Measurements from ENCODE around the gene TMEM154.

DNA sequence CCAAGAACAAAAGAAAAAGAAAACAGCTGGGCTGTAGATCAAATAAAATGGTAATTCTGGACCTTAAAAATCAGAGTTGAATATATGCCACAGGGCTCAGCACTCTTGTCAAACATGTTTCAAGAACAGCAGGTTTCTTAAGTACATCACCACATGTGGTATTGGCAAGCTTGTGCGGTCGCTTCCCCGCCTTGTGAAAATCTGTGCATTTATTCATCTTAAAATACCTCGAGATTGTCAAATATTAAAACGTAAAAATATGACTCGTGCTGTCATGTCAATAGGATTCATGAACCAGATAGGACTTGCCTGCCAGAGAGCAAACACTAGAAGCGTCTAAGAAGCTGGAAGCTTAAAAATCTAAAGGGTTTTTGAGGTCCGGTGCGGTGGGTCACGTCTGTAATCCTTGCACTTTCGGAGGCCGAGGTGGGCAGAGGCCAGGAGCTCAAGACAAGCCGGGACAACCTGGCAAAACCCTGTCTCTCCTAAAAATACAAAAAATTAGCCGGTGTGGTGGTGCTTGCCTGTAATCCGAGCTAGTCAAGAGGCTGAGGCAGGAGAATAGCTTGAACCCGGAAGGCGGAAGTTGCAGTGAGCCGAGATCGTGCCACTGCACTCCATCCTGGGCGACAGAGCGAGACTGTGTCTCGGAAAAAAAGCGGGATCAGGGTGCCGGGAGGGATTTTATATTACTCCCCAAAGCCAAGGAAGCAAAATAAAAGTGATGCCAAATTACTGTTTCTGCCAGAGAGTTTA, 40.2 kb upstream of the TMEM154 start:
- TF ChIP-seq CTCF (conservative IDR thresholded peaks at IDR 0.05) = no peak
- TF ChIP-seq ZFX (IDR thresholded peaks at IDR 0.05) = no peak
